GM12878 (cell line): ENCODE data around the gene XDH. TPM values are rescaled to one million over a fixed set of nuclear protein-coding genes. Genes with fewer than 3 reads are reported as not detected.

Experiments
- ATAC-seq: fragments of 200-7000 bp; cut with Tn5 transposase; 3 replicates; pipeline ENCODE4 v1.9.1; 2020; ENCODE audit warnings: mild to moderate bottlenecking, moderate library complexity
- BruUV-seq: library from RNA; stranded (reverse); fragments of 400-500 nt; replicated peaks from 2 replicates; lab custom pipeline; 2021; lab: Mats Ljungman, UMichigan
- CTCF ChIA-PET: fragments of 300-600 bp; sonication (Branson Sonifier 250); formaldehyde crosslinking; extraction: SDS; loops from one replicate; lab custom pipeline; 2021; ENCODE audit warnings: inconsistent platforms; lab: Yijun Ruan, JAX
- POLR2A ChIA-PET: fragments of 350-600 bp; formaldehyde crosslinking; extraction: SDS; loops from one replicate; lab custom pipeline; 2021; ENCODE audit warnings: inconsistent platforms; lab: Charles Lee
- RAD21 ChIA-PET: fragments of 300-600 bp; sonication (Branson Sonifier 250); formaldehyde crosslinking; loops from one replicate; lab custom pipeline; 2023; ENCODE audit warnings: antibody characterized with exemption; ENCODE audit not compliant: unreplicated experiment; lab: Charles Lee
- SMC1A ChIA-PET: fragments of 300-600 bp; sonication (Branson Sonifier 250); formaldehyde crosslinking; loops from one replicate; lab custom pipeline; 2023; ENCODE audit not compliant: unreplicated experiment, uncharacterized antibody; lab: Charles Lee
- DNase-seq: peaks from one replicate; pipeline ENCODE4 v3.0.0-alpha.2; 2011; ENCODE audit warnings: low read depth, low spot score
- FAIRE-seq: peaks from 3 replicates; lab custom pipeline; 2011; peaks lifted over from hg19 to GRCh38; lab: Jason Lieb, UNC
- H2AFZ ChIP-seq: 2 replicates; pipeline ENCODE4 v1.6.0; 2011; ENCODE audit warnings: low read depth, low read length, control low read depth; ENCODE audit not compliant: control insufficient read depth
- H3K27ac ChIP-seq: 2 replicates; pipeline ENCODE4 v1.5.1; 2011; ENCODE audit warnings: control low read depth; ENCODE audit not compliant: control insufficient read depth, insufficient read depth
- H3K27me3 ChIP-seq, 2 experiments: replicated peaks in 1 of 2; 2 replicates each; pipeline versions ENCODE4 v1.6.0 to v1.6.1; 2011; ENCODE audit warnings: low read length in 1 of 2; ENCODE audit not compliant: control insufficient read depth in 2 of 2, insufficient read depth in 2 of 2
- H3K36me3 ChIP-seq, 2 experiments: 2 replicates each; pipeline ENCODE4 v1.5.1; 2011; ENCODE audit warnings: low read length in 1 of 2; ENCODE audit not compliant: control insufficient read depth in 2 of 2, insufficient read depth in 2 of 2
- H3K4me1 ChIP-seq: 2 replicates; pipeline ENCODE4 v1.6.1; 2011; ENCODE audit warnings: mild to moderate bottlenecking, low read length, moderate library complexity, mixed read lengths; ENCODE audit not compliant: control insufficient read depth, insufficient read depth
- H3K4me2 ChIP-seq: 2 replicates; pipeline ENCODE4 v1.6.0; 2011; ENCODE audit warnings: control low read depth; ENCODE audit not compliant: control insufficient read depth, insufficient read depth
- H3K4me3 ChIP-seq: fragments of 200-600 bp; sonication (generic); 2 replicates; pipeline ENCODE4 v1.5.1; 2016
- H3K79me2 ChIP-seq: 2 replicates; pipeline ENCODE4 v1.6.0; 2011; ENCODE audit warnings: low read length; ENCODE audit not compliant: control insufficient read depth, insufficient read depth
- H3K9ac ChIP-seq: 2 replicates; pipeline ENCODE4 v1.8.0; 2011; ENCODE audit warnings: low read length, control low read depth, mixed read lengths; ENCODE audit not compliant: control insufficient read depth, insufficient read depth
- H3K9me3 ChIP-seq: replicated peaks from 3 replicates; pipeline ENCODE4 v1.5.1; 2011; ENCODE audit warnings: mild to moderate bottlenecking, low read length; ENCODE audit not compliant: control insufficient read depth, insufficient read depth
- H4K20me1 ChIP-seq: 2 replicates; pipeline ENCODE4 v1.6.0; 2011; ENCODE audit not compliant: control insufficient read depth, insufficient read depth
- ATF7 ChIP-seq: fragments of 450-650 bp; IDR thresholded peaks from 2 replicates; pipeline ENCODE4 v1.6.1; 2016; ENCODE audit warnings: low read depth, mild to moderate bottlenecking
- CHD2 ChIP-seq: IDR thresholded peaks from 2 replicates; pipeline ENCODE4 v1.6.1; 2011; ENCODE audit warnings: low read depth, low read length, improper control_type of control experiment, borderline replicate concordance
- FOXK2 ChIP-seq: fragments of 450-650 bp; IDR thresholded peaks from 2 replicates; pipeline ENCODE4 v1.6.1; 2017; ENCODE audit warnings: mild to moderate bottlenecking, moderate library complexity
- GATAD2B ChIP-seq: fragments of 450-650 bp; conservative IDR thresholded peaks from 2 replicates; pipeline ENCODE4 v1.6.1; 2017; ENCODE audit warnings: low read depth, mild to moderate bottlenecking, moderate library complexity
- HDGF ChIP-seq: fragments of 450-650 bp; IDR thresholded peaks from 2 replicates; pipeline ENCODE4 v1.6.1; 2016; ENCODE audit warnings: antibody characterized with exemption
- KAT2A ChIP-seq: conservative IDR thresholded peaks from 2 replicates; pipeline ENCODE4 v1.6.1; 2011; ENCODE audit warnings: low read depth, low read length; ENCODE audit not compliant: control insufficient read depth
- MTA3 ChIP-seq: IDR thresholded peaks from 2 replicates; pipeline ENCODE4 v1.6.1; 2012; ENCODE audit warnings: low read length, inconsistent platforms, borderline replicate concordance
- NFYB ChIP-seq: IDR thresholded peaks from 2 replicates; pipeline ENCODE4 v1.6.1; 2011; ENCODE audit warnings: low read depth, mild to moderate bottlenecking, low read length, improper control_type of control experiment, moderate library complexity; ENCODE audit not compliant: insufficient read depth
- PAX5 ChIP-seq: IDR thresholded peaks from 2 replicates; pipeline ENCODE4 v1.6.1; 2011; ENCODE audit warnings: low read depth, low read length, borderline replicate concordance
- POLR2AphosphoS5 ChIP-seq: IDR thresholded peaks from 2 replicates; pipeline ENCODE4 v1.6.1; 2011; ENCODE audit warnings: mild to moderate bottlenecking, low read length, inconsistent platforms
- POU2F2 ChIP-seq: IDR thresholded peaks from 3 replicates; pipeline ENCODE4 v1.6.1; 2011; ENCODE audit warnings: low read depth, mild to moderate bottlenecking, low read length, borderline replicate concordance
- SRF ChIP-seq, 2 experiments: IDR thresholded peaks; 2 replicates each; pipeline ENCODE4 v1.6.1; 2011; ENCODE audit warnings: low read depth in 2 of 2, low read length in 2 of 2, mild to moderate bottlenecking in 1 of 2, moderate library complexity in 1 of 2
- TAF1 ChIP-seq: IDR thresholded peaks from 2 replicates; pipeline ENCODE4 v1.6.1; 2011; ENCODE audit warnings: mild to moderate bottlenecking, low read depth, low read length, borderline replicate concordance
- YY1 ChIP-seq: IDR thresholded peaks from 2 replicates; pipeline ENCODE4 v1.6.1; 2011; ENCODE audit warnings: low read depth, mild to moderate bottlenecking, low read length
- WGBS: methylation state at CpG from one replicate; pipeline ENCODE4 v1.1.6; 2016; ENCODE audit warnings: low lambda C conversion rate; ENCODE audit not compliant: insufficient replicate concordance, insufficient coverage; ENCODE audit errors: missing lambda C conversion rate; 5-methylcytosine and 5-hydroxymethylcytosine counted together
- in situ Hi-C: fragments of 300-500 bp; cut with MboI; formaldehyde crosslinking; loops from 9 replicates; pipeline ENCODE4 v1.14.3; 2018; ENCODE audit warnings: mixed read lengths
- intact Hi-C: fragments of 100-400 bp; cut with micrococcal nuclease; formaldehyde crosslinking; loops from one replicate; pipeline ENCODE4 v1.14.2; 2022; ENCODE audit not compliant: unreplicated experiment
- polyA plus RNA-seq, 11 experiments: library from polyadenylated mRNA; depleted of rRNA in 4 of 11; unstranded in 6 of 11; stranded (reverse) in 5 of 11; fragments of >200 nt; fragmentation: Nextera tagmentation in 4 of 11; fragmentation: Illumina TruSeq in 1 of 11; extraction: Ambion mirVana in 4 of 11; extraction: Trizol in 1 of 11; gene quantifications; 1 replicate in 1 of 11; 2 replicates in 10 of 11; pipeline versions ENCODE4 v1.2.1 to v1.2.3, GENCODE V29; 2011 to 2016; ENCODE audit warnings: inconsistent platforms in 2 of 11, missing spikeins in 2 of 11, low read depth in 1 of 11
- total RNA-seq, 4 experiments: library from RNA; depleted of rRNA in 3 of 4; stranded (reverse); fragments of >200 nt in 3 of 4; fragmentation: Illumina TruSeq in 1 of 4; extraction: Trizol in 1 of 4; gene quantifications; 2 replicates each; pipeline versions ENCODE4 v1.2.1 to v1.2.3, GENCODE V29; 2013 to 2021
- TF ChIP-seq, protein P1 (sequence below): fragments of 450-650 bp; IDR thresholded peaks from 2 replicates; pipeline ENCODE4 v1.6.1; 2014; ENCODE audit warnings: mild to moderate bottlenecking

Gene XDH
- total and polyA plus RNA-seq, 10 of the 15 experiments (the other 5 are each of a cell fraction or from before 2014, with no cell fraction given), result 0.01 TPM; not detected in 9

- SMC1A ChIA-PET, result interaction anchor here (0.7 to 3.4 kb wide), 7 partner anchors 13 to 147 kb away, joined by 3 to 14 read pairs (median 3); no protein-coding TSS in a partner anchor
- H3K27ac ChIP-seq, result no peak overlapping the region
- RAD21 ChIA-PET, result no interaction called here
- H3K4me3 ChIP-seq, result no peak overlapping the region
- CTCF ChIA-PET, result interaction anchor here (1.0 to 4.5 kb wide), 5 partner anchors 16 to 606 kb away, joined by 3 to 26 read pairs (median 4); no protein-coding TSS in a partner anchor
- no peak for TF ChIP-seq YY1
- no peak for TF ChIP-seq NFYB
- TF ChIP-seq CHD2, result no peak
- no peak for TF ChIP-seq MTA3
- 46% methylated on average over 3 of the region's 3 CpGs for WGBS
- H3K4me1 ChIP-seq, result peaks cover 18% of the 10 kb centered on the region
- POLR2A ChIA-PET, result no interaction called here
- in situ Hi-C loops, result no loop called here
- no peak for ATAC-seq
- H2AFZ ChIP-seq, result no peak overlapping the region
- intact Hi-C loops, result no loop called here
- FAIRE-seq, result no peak
- no peaks in the 10 kb centered on the region for H3K79me2 ChIP-seq
- BruUV-seq, result no TSS peak
- H4K20me1 ChIP-seq, result no peaks in the 10 kb centered on the region
- no peaks in the 10 kb centered on the region for H3K36me3 ChIP-seq
- no peak overlapping the region for H3K9ac ChIP-seq
- DNase-seq, result no peak
- H3K4me2 ChIP-seq, result no peak overlapping the region
- H3K9me3 ChIP-seq, result no peaks in the 10 kb centered on the region
- H3K27me3 ChIP-seq, result peaks cover 0 to 2% of the 10 kb centered on the region in 2 experiments; a peak in 1 of 4 replicates
Measured at GRCh38 chr2:31317396-31317795, 97.1 kb downstream of the XDH start.

GRCh38 chr2:31314761-31315160, 99.8 kb downstream of the XDH start:
- CTCF ChIA-PET, result no interaction called here
- DNase-seq, result no peak

More at GRCh38 chr2:31314761-31315160, 99.8 kb downstream of the XDH start:
- ChIA-PET RAD21 (no interaction called here), SMC1A (no interaction called here), POLR2A (no interaction called here)
- 13% methylated on average over 2 of the region's 2 CpGs for WGBS
- TF ChIP-seq, protein P1, sequence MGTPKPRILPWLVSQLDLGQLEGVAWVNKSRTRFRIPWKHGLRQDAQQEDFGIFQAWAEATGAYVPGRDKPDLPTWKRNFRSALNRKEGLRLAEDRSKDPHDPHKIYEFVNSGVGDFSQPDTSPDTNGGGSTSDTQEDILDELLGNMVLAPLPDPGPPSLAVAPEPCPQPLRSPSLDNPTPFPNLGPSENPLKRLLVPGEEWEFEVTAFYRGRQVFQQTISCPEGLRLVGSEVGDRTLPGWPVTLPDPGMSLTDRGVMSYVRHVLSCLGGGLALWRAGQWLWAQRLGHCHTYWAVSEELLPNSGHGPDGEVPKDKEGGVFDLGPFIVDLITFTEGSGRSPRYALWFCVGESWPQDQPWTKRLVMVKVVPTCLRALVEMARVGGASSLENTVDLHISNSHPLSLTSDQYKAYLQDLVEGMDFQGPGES, result no peak
- TF ChIP-seq TAF1, result no peak
- TF ChIP-seq GATAD2B, result no peak
- TF ChIP-seq KAT2A, result no peak
- TF ChIP-seq PAX5, result no peak
- no peak for TF ChIP-seq MTA3
- TF ChIP-seq HDGF, result no peak
- TF ChIP-seq POLR2AphosphoS5, result no peak
- no peak for TF ChIP-seq FOXK2
- no peak for TF ChIP-seq SRF (IDR thresholded peaks at IDR 0.05; ENCODE audit: low read depth in 2 of 2, low read length in 2 of 2)
- no peak for TF ChIP-seq ATF7
- TF ChIP-seq POU2F2, result no peak
- ATAC-seq, result no peak
- Histone ChIP-seq H3K36me3 (no peaks in the 10 kb centered on the region), H3K4me1 (peaks cover 16% of the 10 kb centered on the region), H3K27ac (no peak overlapping the region), H2AFZ (no peak overlapping the region), H3K4me3 (no peak overlapping the region), H3K4me2 (no peak overlapping the region), H3K79me2 (no peaks in the 10 kb centered on the region), H4K20me1 (no peaks in the 10 kb centered on the region), H3K27me3 (peaks cover 0 to 2% of the 10 kb centered on the region in 2 experiments; a peak in 1 of 4 replicates), H3K9ac (no peak overlapping the region), H3K9me3 (no peaks in the 10 kb centered on the region; the same call in 2 of the 3 replicates)
- in situ Hi-C loops (no loop called here), intact Hi-C loops (no loop called here)
- BruUV-seq, result no TSS peak
- no peak for FAIRE-seq
